A673 (cell line): Measurements from ENCODE around the gene HAND2.

ENCODE experiments used
- EZH2 ChIP-seq: fragments of 200-600 bp; sonication (generic); IDR thresholded peaks from 2 replicates; pipeline ENCODE4 v1.6.1; 2017; ENCODE audit warnings: borderline replicate concordance, low read depth, mild to moderate bottlenecking, mixed read lengths, antibody characterized with exemption, low read length; ENCODE audit not compliant: poor library complexity, severe bottlenecking
- TF ChIP-seq, protein P1 (sequence below): fragments of 300-800, 200-600 bp; sonication (generic); conservative IDR thresholded peaks from 2 replicates; pipeline ENCODE4 v1.5.1; 2017; ENCODE audit warnings: low read depth, mild to moderate bottlenecking, antibody characterized with exemption, low read length, moderate library complexity, mixed read lengths

DNA sequence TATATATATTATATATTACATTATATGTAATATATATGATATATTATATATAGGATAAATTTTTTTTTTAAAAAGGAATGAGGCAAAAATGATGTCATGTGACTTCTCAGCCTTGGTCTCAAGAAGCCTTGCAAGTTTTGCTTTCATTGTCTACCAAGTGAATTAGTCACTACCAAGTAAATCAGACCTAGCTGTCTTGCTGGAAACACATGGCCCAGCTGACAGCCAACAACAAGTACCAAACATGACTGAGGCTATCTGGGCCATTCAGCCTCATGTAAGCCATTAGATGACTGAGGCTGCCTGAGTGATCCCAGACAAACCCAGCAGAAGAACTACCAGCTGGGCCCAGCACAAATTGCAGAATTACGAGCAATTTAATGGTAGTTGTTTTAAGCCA lies 44.9 kb downstream of the HAND2 start:
- no peak for TF ChIP-seq EZH2
- TF ChIP-seq, protein P1, sequence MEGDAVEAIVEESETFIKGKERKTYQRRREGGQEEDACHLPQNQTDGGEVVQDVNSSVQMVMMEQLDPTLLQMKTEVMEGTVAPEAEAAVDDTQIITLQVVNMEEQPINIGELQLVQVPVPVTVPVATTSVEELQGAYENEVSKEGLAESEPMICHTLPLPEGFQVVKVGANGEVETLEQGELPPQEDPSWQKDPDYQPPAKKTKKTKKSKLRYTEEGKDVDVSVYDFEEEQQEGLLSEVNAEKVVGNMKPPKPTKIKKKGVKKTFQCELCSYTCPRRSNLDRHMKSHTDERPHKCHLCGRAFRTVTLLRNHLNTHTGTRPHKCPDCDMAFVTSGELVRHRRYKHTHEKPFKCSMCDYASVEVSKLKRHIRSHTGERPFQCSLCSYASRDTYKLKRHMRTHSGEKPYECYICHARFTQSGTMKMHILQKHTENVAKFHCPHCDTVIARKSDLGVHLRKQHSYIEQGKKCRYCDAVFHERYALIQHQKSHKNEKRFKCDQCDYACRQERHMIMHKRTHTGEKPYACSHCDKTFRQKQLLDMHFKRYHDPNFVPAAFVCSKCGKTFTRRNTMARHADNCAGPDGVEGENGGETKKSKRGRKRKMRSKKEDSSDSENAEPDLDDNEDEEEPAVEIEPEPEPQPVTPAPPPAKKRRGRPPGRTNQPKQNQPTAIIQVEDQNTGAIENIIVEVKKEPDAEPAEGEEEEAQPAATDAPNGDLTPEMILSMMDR = no peak
